ENCODE data around the gene CCDC117.
"Not testable (repeated sequence)": the region's sequence is repeated elsewhere in the genome, so short reads cannot be mapped to it uniquely, and the experiment has no call there.

Gene CCDC117, protein sequence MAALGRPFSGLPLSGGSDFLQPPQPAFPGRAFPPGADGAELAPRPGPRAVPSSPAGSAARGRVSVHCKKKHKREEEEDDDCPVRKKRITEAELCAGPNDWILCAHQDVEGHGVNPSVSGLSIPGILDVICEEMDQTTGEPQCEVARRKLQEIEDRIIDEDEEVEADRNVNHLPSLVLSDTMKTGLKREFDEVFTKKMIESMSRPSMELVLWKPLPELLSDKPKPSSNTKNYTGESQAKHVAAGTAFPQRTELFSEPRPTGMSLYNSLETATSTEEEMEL

GRCh38 chr22:28772633-28773460 lies at the start of gene CCDC117:
TSS of gene CCDC117 (plus strand) at chr22:28772695. CDS start at chr22:28772850, 155 bp downstream.
- DNase-seq: peak; percentile 96

GRCh38 chr22:28728002-28728401 lies 44.5 kb upstream of the CCDC117 start:
- DNase-seq: no peak

GRCh38 chr22:28728621-28729313 lies 43.7 kb upstream of the CCDC117 start:
- peak; percentile 79 for DNase-seq

GRCh38 chr22:28730179-28730578 lies 42.3 kb upstream of the CCDC117 start:
- peak; percentile 69 for DNase-seq

GRCh38 chr22:28734393-28734792 lies 38.1 kb upstream of the CCDC117 start:
- no peak for DNase-seq

GRCh38 chr22:28736301-28737155 lies 36.0 kb upstream of the CCDC117 start:
- DNase-seq: no peak

DNA sequence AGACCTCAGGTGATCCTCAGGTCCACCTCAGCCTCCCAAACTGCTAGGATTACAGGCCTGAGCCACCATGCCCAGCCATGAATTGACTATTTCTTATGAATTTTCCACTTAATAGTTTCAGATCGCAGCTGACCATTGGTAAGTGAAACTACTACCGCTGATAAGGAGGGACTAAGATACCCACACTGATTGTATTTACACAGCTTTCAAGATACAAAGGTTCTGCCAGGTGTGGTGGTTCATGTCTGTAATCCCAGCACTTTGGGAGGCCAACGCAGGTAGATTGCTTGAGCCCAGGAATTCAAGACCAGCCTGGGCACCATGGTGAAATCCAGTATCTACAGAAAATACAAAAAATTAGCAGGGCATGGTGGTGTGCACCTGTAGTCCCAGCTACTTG lies 34.8 kb upstream of the CCDC117 start:
- no peak for DNase-seq

DNA sequence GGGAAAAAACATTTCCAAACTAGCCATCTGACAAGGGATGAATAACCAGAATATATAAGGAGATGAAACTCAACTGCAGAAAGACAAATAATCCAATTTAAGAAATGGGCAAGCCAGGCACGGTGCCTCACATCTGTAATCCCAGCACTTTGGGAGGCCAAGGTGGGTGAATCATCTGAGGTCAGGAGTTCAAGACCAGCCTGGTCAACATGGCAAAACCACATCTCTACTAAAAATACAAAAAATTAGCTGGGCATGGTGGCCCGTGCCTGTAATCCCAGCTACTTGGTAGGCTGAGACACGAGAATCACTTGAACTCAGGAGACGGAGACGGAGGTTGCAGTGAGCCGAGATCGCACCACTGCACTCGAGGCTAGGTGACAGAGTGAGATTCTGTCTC lies 33.6 kb upstream of the CCDC117 start:
- not testable (repeated sequence) for DNase-seq

- no peak for DNase-seq
Measured at GRCh38 chr22:28741200-28741784, 31.2 kb upstream of the CCDC117 start.

DNA sequence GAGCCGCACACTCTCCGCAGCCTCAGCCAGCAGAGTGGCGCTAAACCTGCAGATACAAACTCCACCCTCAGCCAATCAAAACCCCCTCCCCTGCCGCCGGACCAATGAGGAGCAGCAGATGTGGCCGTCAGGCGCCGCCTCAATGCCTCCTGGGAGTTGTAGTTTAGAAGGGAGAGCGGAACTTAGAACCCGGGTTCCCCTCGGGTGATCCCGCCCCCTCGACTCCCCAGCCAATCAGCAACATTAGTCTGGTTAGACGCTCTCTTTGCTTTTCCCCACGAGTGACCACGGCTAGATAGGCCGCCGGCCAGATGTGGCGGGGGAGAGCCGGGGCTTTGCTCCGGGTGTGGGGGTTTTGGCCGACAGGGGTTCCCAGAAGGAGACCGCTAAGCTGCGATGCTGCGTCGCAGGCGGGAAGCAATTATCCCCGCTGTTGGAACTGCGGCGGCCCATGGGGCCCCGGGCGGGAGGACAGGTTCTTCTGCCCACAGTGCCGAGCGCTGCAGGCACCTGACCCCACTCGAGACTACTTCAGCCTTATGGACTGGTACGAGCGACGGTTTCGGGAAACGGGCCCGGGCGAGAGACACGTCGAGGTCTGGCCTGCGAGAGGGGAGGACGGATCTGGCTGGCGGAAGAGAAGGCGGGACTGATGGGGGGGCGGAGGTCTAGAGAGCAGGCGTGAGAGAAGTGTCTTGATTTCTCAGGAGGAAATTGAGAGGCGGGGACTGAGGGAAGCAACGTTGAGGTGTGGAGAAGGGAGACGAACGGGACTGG lies 30.5 kb upstream of the CCDC117 start, which contains the start of the genes CHEK2 and HSCB:
Gene CHEK2, minus strand, starts transcription at position 36 of the 777 bp plus-strand sequence. CDS start 7,099 bp downstream, outside the sequence.
Gene HSCB, plus strand, starts transcription at position 255 of the 777 bp plus-strand sequence. Its CDS starts 57 bp downstream, at position 312.
- peak; percentile 99 for DNase-seq

DNA sequence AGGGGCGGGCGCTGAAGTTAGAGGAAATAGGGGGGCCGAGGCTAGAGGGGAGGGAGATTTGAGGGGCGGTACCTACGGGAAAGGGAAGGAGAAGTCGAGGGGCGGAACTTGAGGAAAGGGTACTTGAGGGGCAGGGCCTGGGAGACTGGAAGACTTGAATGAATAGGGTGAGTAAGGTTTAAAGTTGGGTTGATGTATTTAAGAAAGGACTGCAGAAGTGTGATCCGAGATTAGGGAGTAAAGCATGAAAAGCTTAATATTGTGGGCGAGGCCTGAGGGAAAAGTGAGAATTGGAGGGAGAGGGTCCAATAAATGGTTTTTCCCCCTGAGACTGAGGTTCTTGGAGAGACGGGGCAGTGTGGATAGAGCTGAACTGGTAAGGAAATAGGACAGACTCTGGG lies 29.9 kb upstream of the CCDC117 start:
- no peak for DNase-seq

DNA sequence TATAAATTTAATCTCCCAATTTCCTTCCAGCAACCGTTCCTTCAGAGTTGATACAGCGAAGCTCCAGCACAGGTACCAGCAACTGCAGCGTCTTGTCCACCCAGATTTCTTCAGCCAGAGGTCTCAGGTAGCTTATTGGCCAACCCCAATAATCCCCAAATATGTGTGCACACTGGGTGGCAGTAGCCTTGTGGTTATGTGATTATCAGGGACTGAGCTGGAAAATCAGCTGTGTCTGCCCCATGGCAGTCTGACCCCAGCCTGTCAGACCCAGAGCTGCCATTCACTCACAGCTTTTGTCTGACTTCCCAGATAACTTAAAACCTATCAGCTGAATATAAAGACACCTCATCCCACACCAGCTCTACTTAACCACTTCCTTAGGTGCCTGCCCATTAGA lies 28.6 kb upstream of the CCDC117 start:
- no peak for DNase-seq

GRCh38 chr22:28750471-28750881 lies 22.0 kb upstream of the CCDC117 start:
- DNase-seq: no peak

DNA sequence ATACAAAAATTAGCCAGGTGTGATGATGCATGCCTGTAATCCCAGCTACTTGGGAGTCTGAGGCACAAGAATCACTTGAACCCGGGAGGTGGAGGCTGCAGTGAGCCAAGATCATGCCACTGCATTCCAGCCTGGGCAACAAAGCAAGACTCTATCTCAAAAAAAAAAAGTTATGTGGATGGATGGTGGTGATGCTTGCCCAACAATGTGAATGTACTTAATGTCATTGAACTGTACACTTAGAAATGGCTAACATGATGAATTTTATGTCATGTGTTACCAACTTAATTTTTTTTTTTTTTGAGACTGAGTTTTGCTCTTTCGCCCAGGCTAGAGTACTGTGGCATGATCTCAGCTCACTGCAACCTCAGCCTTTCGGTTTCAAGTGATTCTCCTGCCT lies 18.0 kb upstream of the CCDC117 start:
- not testable (repeated sequence) for DNase-seq

DNA sequence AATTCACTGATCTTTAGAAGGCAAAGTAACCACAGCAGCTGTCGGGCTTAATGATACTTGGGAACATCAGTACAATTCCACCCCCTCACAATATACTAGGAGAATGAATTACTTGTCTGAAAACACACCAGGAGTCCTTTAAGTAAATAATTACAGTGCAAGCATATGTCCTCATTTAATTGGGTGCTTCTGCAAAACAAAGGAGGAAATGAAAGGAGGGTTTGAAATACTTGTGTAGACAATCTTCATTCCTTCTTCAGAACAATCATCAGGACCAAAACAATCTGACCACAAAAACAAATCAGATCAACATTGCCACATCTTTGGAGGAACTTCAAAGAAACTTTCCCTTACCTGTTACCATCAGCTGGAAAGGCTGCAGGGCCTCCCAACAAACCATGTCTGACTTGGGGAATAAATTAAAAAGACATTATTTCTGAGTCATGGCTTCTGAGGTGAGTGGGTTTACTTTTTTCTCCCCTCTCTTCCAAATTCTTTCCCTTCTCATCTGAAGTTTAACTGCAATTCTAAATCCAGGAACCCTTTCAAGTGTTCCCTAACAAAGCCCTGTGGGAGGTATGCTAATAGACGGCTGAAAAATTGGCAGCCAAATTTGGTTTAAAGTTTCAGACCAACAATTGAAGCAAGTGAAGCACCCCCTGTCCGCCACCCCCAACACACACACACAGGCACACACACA lies 12.5 kb upstream of the CCDC117 start:
- DNase-seq: peak; percentile 51

GRCh38 chr22:28761449-28761755 lies 11.1 kb upstream of the CCDC117 start:
- no peak for DNase-seq

GRCh38 chr22:28762000-28762399 lies 10.5 kb upstream of the CCDC117 start:
- DNase-seq: not testable (repeated sequence)

GRCh38 chr22:28766628-28767027 lies 5.9 kb upstream of the CCDC117 start:
- no peak for DNase-seq

- no peak for DNase-seq
Measured at GRCh38 chr22:28768701-28769393, 3.6 kb upstream of the CCDC117 start.

Data from inflammatory macrophage treated with lipopolysaccharide for 4 hours (primary cell).